Hepatocyte (in vitro differentiated cells): Measurements from ENCODE around the gene SOD2.

Experiments used
- EZH2 ChIP-seq: fragments of 200-600 bp; sonication (generic); IDR thresholded peaks from 2 replicates; pipeline ENCODE4 v1.6.1; 2016; ENCODE audit warnings: antibody characterized with exemption, mild to moderate bottlenecking, borderline replicate concordance
- TF ChIP-seq, protein P1 (sequence below): fragments of 200-600 bp; sonication (generic); IDR thresholded peaks from 2 replicates; pipeline ENCODE4 v1.5.1; 2016; ENCODE audit warnings: antibody characterized with exemption, mild to moderate bottlenecking; ENCODE audit not compliant: poor library complexity

GRCh38 chr6:159720708-159721107 lies 27.7 kb upstream of the SOD2 start:
- TF ChIP-seq, protein P1, sequence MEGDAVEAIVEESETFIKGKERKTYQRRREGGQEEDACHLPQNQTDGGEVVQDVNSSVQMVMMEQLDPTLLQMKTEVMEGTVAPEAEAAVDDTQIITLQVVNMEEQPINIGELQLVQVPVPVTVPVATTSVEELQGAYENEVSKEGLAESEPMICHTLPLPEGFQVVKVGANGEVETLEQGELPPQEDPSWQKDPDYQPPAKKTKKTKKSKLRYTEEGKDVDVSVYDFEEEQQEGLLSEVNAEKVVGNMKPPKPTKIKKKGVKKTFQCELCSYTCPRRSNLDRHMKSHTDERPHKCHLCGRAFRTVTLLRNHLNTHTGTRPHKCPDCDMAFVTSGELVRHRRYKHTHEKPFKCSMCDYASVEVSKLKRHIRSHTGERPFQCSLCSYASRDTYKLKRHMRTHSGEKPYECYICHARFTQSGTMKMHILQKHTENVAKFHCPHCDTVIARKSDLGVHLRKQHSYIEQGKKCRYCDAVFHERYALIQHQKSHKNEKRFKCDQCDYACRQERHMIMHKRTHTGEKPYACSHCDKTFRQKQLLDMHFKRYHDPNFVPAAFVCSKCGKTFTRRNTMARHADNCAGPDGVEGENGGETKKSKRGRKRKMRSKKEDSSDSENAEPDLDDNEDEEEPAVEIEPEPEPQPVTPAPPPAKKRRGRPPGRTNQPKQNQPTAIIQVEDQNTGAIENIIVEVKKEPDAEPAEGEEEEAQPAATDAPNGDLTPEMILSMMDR, result peak; percentile 49
- TF ChIP-seq EZH2, result no peak
